ENCODE data around the gene NACC2. TPM values are rescaled to one million over a fixed set of nuclear protein-coding genes. Genes with fewer than 3 reads are reported as not detected.

NACC2 gene
- polyA plus RNA-seq, 1 of the 3 experiments (the other 2 are of a cell fraction): 22.1 TPM

GRCh38 chr9:136131629-136132511 lies 36.8 kb upstream of the NACC2 start:
- H3K4me3 ChIP-seq (ENCODE audit: low read depth in 2 of 2, low read length in 1 of 2): no peak overlapping the region; a peak in 1 of 4 replicates
- H3K27ac ChIP-seq (ENCODE audit: low read depth in 2 of 2, low read length in 1 of 2): no peak overlapping the region
- H3K79me2 ChIP-seq (ENCODE audit: insufficient read depth): no peaks in the 10 kb centered on the region
- TF ChIP-seq CTCF (IDR thresholded peaks at IDR 0.05) (no peak), EZH2phosphoT487 (IDR thresholded peaks at IDR 0.05; ENCODE audit: borderline replicate concordance, low read depth) (no peak), GATA2 (CRISPR knock-in tag; IDR thresholded peaks at IDR 0.05) (no peak), FOXM1 (IDR thresholded peaks at IDR 0.05; ENCODE audit: low read depth) (no peak), CHD2 (IDR thresholded peaks at IDR 0.05; ENCODE audit: low read length, partially characterized antibody) (no peak), YY1 (IDR thresholded peaks at IDR 0.05; ENCODE audit: low read depth) (no peak), MEF2A (IDR thresholded peaks at IDR 0.05; ENCODE audit: borderline replicate concordance, low read depth) (no peak), EP300 (IDR thresholded peaks at IDR 0.05; ENCODE audit: borderline replicate concordance in 1 of 2, low read depth in 1 of 2, low read length in 1 of 2) (no peak), JUND (IDR thresholded peaks at IDR 0.05) (no peak), RCOR1 (IDR thresholded peaks at IDR 0.05; ENCODE audit: low read length) (no peak), REST (IDR thresholded peaks at IDR 0.05; ENCODE audit: low read depth, low read length) (no peak), NRF1 (IDR thresholded peaks at IDR 0.05; ENCODE audit: low read depth, low read length) (no peak), RFX5 (IDR thresholded peaks at IDR 0.05; ENCODE audit: low read length) (no peak)
- H3K9me3 ChIP-seq: no peaks in the 10 kb centered on the region
- H3K9me2 ChIP-seq: no peaks in the 10 kb centered on the region
- H3K4me1 ChIP-seq (ENCODE audit: control insufficient read depth in 1 of 2, insufficient read depth in 2 of 2, low read depth in 1 of 2, low read length in 1 of 2): peaks cover 4 to 9% of the 10 kb centered on the region in 2 experiments; a peak in 2 of 4 replicates
- no peak overlapping the region for H2AFZ ChIP-seq (ENCODE audit: low read depth)
- H3K27me3 ChIP-seq (ENCODE audit: insufficient read depth): peaks cover 65% of the 10 kb centered on the region
- no peak overlapping the region for H3K9ac ChIP-seq
- no peak for DNase-seq
- no peaks in the 10 kb centered on the region for H3F3A ChIP-seq (replicated peaks; ENCODE audit: insufficient read depth)
- H3K4me2 ChIP-seq: no peak overlapping the region
- CTCF ChIA-PET: interaction anchor here (0.8 to 2.7 kb wide), 13 partner anchors 9 to 165 kb away, joined by 3 to 22 read pairs (median 4); no protein-coding TSS in a partner anchor
- WGBS (ENCODE audit: low lambda C conversion rate): 60% methylated on average over 23 of the region's 31 CpGs
- no peaks in the 10 kb centered on the region for H3K36me3 ChIP-seq (replicated peaks in 1 of 2; ENCODE audit: control insufficient read depth in 1 of 2, insufficient read depth in 2 of 2, low read length in 1 of 2)
- POLR2A ChIA-PET: interaction anchor here (0.6 kb wide), 1 partner anchor 45 kb away, joined by 3 read pairs; no protein-coding TSS in a partner anchor
- no peaks in the 10 kb centered on the region for H4K20me1 ChIP-seq (ENCODE audit: insufficient read depth)
